Urinary bladder (tissue), 4 donors: Measurements from ENCODE around the gene LYL1. TPM values are rescaled to one million over a fixed set of nuclear protein-coding genes. Genes with fewer than 3 reads are reported as not detected.

ENCODE experiments used
- DNase-seq: peaks from one replicate; pipeline ENCODE4 v3.0.0-alpha.2; 2015; ENCODE audit errors: extremely low spot score
- H3K27ac ChIP-seq: one replicate; pipeline ENCODE4 v1.5.1; 2013; ENCODE audit warnings: low read depth, mild to moderate bottlenecking, moderate library complexity
- H3K36me3 ChIP-seq: one replicate; pipeline ENCODE4 v1.6.1; 2013; ENCODE audit warnings: mild to moderate bottlenecking, moderate library complexity; ENCODE audit not compliant: insufficient read depth
- H3K4me1 ChIP-seq: one replicate; pipeline ENCODE4 v1.6.1; 2013; ENCODE audit warnings: mild to moderate bottlenecking, moderate library complexity; ENCODE audit not compliant: insufficient read depth
- H3K4me3 ChIP-seq: one replicate; pipeline ENCODE4 v1.5.1; 2013; ENCODE audit warnings: low read depth, low read length
- WGBS: extraction: QIAGEN DNeasy Blood & Tissue Kit; methylation state at CpG from one replicate; pipeline ENCODE4 v1.1.7; 2013; 5-methylcytosine and 5-hydroxymethylcytosine counted together
- polyA plus RNA-seq: library from polyadenylated mRNA; stranded (reverse); fragments of 200-250 nt; gene quantifications from one replicate; pipeline ENCODE4 v1.2.3, GENCODE V29; 2013
- total RNA-seq: library from RNA; depleted of rRNA; stranded (reverse); fragments of >200 nt; gene quantifications from one replicate; pipeline ENCODE4 v1.2.3, GENCODE V29; 2014
- donor health status: healthy with polysubstance abuse.
- donor health status: healthy.

Gene LYL1
- total and polyA plus RNA-seq, 2 donors, result 4.8 to 15.7 TPM

DNA sequence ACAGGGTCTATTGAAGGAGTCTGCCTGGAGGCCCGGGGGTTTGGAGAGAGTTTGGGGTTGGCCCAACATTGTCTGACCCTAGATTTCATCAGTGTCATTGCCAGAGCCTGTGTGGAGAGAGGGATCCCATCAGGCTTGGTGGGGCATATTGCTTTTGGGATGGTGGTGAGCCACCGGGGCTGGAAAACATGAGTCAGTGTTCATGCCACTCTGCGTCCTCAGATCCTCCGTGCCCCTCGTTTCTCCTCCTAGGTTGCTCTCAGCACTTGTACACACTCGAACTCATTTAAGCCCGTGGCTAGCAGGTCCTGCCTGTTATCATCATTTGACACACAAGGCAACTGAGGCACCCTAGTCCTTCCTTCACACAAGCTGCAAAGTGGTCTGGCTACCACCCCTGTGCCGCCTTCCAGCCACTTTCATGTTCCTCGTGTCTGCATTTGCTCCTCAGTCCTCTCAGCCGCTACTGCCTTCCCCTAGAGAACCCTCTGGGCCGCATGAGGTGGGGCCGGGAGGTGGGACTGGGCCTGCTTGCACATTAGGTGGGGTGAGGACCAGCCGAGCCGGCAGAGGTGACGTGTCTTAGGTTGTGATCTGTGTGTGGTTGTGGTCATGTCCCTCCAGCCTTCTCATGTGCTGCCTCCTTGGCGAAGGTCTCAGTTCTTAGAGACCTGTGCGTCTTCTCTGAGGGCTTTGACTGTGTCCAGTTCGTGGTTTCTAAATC lies 19.1 kb upstream of the LYL1 start:
- 82% methylated on average over 18 of the region's 18 CpGs for WGBS
- Histone ChIP-seq H3K4me3 (no peak overlapping the region), H3K36me3 (no peaks in the 10 kb centered on the region), H3K27ac (no peak overlapping the region), H3K4me1 (peaks cover 4% of the 10 kb centered on the region)
- DNase-seq, result no peak

DNA sequence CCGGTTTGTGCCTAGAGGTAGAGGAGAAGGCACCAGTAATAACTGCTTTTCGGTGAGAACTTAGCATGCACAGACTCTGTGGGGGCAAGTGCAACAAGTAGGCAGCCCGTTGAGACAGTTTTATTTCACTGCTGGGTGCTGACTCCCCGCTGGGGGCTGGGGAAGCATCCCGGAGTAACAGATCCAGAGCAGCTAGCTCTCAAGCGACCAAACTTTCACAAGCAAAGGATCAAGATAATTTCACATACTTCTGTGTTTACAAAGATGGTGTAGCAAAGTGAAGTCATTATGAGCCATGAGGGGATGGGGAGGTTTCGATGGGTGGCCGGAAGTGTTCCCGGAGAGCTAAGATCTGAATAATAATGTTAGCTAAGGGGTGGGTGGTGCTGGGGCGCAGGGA lies 18.2 kb upstream of the LYL1 start:
- H3K4me3 ChIP-seq, result no peak overlapping the region
- WGBS, result 69% methylated on average over 10 of the region's 10 CpGs
- no peak for DNase-seq
- H3K4me1 ChIP-seq, result peaks cover 4% of the 10 kb centered on the region
- H3K27ac ChIP-seq, result no peak overlapping the region
- no peaks in the 10 kb centered on the region for H3K36me3 ChIP-seq

GRCh38 chr19:13120031-13120430 lies 17.4 kb upstream of the LYL1 start:
- H3K4me1 ChIP-seq, result peaks cover 4% of the 10 kb centered on the region

DNA sequence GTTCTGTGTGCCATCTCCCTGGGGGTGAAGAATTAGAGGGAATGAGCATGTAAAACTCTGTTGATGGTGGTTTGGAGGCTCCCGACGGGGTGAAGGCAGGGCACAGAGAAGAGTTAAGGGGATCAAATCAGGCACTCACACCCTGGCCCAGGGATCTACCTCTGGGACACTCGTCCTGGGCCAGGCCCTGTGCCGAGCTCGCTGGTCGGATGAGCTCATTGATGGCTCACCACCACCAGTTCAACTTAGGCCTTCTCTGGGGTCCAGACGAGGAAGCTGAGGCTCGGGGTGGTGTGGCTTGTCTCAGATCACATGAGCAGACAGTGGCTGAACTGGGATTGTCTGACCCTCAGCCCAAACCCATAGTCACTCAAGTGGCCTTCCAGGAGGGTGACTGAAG lies 17.0 kb upstream of the LYL1 start:
- no peak for DNase-seq
- H3K4me3 ChIP-seq, result no peak overlapping the region
- H3K27ac ChIP-seq, result no peak overlapping the region
- 63% methylated on average over 8 of the region's 8 CpGs for WGBS
- H3K4me1 ChIP-seq, result peaks cover 4% of the 10 kb centered on the region
- no peaks in the 10 kb centered on the region for H3K36me3 ChIP-seq

More at GRCh38 chr19:13120031-13120430, 17.4 kb upstream of the LYL1 start:
- H3K36me3 ChIP-seq, result no peaks in the 10 kb centered on the region
- no peak overlapping the region for H3K27ac ChIP-seq
- no peak overlapping the region for H3K4me3 ChIP-seq
- no peak for DNase-seq
- WGBS, result 76% methylated on average over 9 of the region's 9 CpGs

DNA sequence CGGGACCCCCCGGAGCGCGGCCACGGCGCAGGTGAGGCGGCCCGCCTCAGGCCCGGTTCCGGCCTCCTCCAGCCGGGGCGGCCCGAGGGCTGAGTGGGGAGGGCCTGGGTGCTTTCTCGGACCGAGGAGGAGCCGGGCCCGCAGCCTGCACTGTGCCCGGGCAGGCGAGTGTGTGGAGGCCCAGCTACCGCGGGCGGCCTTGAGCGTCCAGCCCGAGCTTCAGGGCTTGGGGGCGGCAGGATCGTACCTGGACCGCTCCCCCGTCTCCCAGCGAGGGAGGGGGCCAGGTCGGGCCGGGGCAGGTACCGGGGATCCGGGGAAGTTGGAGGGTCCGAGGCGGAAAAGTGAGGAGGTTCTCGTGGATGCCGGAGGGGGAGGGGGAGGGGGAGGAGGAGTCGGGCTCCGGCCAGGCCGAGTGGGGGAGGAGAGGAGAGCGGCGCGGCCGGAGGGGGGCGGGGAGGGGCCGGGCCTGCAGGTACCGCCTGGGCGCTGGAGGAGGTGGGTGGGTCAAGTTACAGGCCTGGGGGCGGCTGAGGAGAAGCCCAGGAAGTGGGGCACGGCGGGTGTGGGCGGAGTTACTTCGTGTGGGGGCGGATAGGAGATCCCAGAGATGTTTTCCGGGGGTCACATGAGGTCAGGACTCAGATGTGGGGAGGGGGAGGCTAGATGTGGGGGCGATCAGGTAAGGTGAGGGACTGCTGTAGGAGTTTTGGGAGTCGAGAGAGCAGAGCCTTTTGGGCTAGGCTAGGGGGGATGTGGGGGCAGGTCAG lies 16.0 kb upstream of the LYL1 start:
- no peaks in the 10 kb centered on the region for H3K36me3 ChIP-seq
- WGBS, result under 1% methylated on average over 57 of the region's 57 CpGs
- H3K4me1 ChIP-seq, result peaks cover 4% of the 10 kb centered on the region
- no peak overlapping the region for H3K27ac ChIP-seq
- peak overlapping the region; percentile 99 for H3K4me3 ChIP-seq
- DNase-seq, result no peak

DNA sequence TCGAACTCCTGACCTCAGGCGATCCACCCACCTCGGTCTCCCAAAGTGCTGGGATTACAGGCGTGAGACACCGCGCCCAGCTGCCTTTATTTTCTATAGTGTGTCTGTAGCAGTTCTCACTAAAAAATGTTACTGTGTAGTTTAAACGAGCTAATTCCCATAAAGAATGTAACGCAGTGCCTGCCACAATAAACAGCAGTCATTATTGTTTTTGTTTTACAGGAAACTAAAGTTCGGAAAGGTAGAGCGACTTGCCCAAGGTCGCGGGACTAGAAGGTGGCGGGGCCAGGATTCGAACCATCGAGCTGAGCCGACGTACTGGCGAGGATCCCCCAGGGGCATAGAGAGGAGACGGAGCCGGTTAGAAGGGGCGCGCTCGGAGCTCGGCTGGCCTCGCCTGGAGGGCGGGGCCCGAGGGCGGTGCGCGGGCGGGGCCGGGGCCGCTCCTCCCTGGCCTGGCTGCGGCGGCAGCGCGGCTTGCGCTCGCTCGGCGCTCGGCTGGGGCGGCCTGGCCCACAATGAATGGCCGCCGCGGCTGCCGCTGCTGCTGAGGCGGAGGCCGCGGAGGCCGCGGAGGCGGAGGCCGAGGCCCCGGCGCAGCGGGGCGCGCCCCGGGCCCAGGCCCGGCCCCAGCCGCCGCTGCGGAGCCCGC lies 15.2 kb upstream of the LYL1 start, which contains the start of gene NACC1:
TSS of gene NACC1 (plus strand) at position 493 of the 652 bp plus-strand sequence. CDS start 16,944 bp downstream, outside the sequence.
- H3K4me1 ChIP-seq, result peaks cover 4% of the 10 kb centered on the region
- 3% methylated on average over 65 of the region's 65 CpGs for WGBS
- peak within 1 kb of the TSS; percentile 99 for H3K4me3 ChIP-seq
- H3K27ac ChIP-seq, result no peak within 1 kb of the TSS
- H3K36me3 ChIP-seq, result no peaks in the 10 kb centered on the region
- DNase-seq, result peak; percentile 60

- Histone ChIP-seq H3K4me3 (peak overlapping the region; percentile 79), H3K36me3 (no peaks in the 10 kb centered on the region), H3K27ac (no peak overlapping the region), H3K4me1 (peaks cover 4% of the 10 kb centered on the region)
- 7% methylated on average over 20 of the region's 20 CpGs for WGBS
- no peak for DNase-seq
These were observed 14.6 kb upstream of the LYL1 start for GRCh38 chr19:13117176-13117771.

- under 1% methylated on average over 51 of the region's 51 CpGs for WGBS
- H3K4me1 ChIP-seq, result peaks cover 4% of the 10 kb centered on the region
- DNase-seq, result peak; percentile 89
- peak within 1 kb of the TSS; percentile 79 for H3K4me3 ChIP-seq
- H3K36me3 ChIP-seq, result no peaks in the 10 kb centered on the region
- peak within 1 kb of the TSS; percentile 33 for H3K27ac ChIP-seq
These were observed 13.9 kb upstream of the LYL1 start, which contains the start of gene TRMT1 for GRCh38 chr19:13116282-13117175. Gene TRMT1 (minus strand): TSS chr19:13116740. CDS start chr19:13116399, 341 bp downstream.

DNA sequence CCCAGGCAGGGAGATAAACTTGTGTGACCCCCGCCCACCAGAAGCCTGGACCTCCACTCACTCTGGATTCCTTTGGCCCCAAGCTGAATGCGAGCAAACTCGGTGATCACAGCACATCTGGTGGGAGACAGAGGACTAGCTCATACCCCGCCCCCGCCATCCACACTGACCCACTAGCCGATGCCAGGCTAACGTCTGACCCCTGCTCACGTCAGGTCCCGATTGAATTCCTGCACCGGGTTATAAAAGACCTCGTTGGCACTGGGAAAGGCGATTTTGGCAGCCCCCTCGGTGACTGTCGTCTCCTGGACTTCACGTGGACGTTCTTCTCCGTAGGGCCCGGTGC lies 13.3 kb upstream of the LYL1 start:
- peaks cover 4% of the 10 kb centered on the region for H3K4me1 ChIP-seq
- WGBS, result 2% methylated on average over 18 of the region's 18 CpGs

GRCh38 chr19:13112555-13112954 lies 9.9 kb upstream of the LYL1 start:
- no peaks in the 10 kb centered on the region for H3K36me3 ChIP-seq
- 94% methylated on average over 10 of the region's 10 CpGs for WGBS

More for the DNA sequence above, 13.3 kb upstream of the LYL1 start:
- no peak for DNase-seq
- Histone ChIP-seq H3K27ac (no peak overlapping the region), H3K36me3 (no peaks in the 10 kb centered on the region), H3K4me3 (peak overlapping the region; percentile 79)

GRCh38 chr19:13110099-13110610 lies 7.5 kb upstream of the LYL1 start:
- no peak overlapping the region for H3K27ac ChIP-seq
- H3K36me3 ChIP-seq, result peaks cover 2% of the 10 kb centered on the region
- no peak for DNase-seq
- H3K4me1 ChIP-seq, result no peaks in the 10 kb centered on the region
- WGBS, result 90% methylated on average over 15 of the region's 15 CpGs
- H3K4me3 ChIP-seq, result no peak overlapping the region

More at GRCh38 chr19:13112555-13112954, 9.9 kb upstream of the LYL1 start:
- no peak overlapping the region for H3K4me3 ChIP-seq
- no peak overlapping the region for H3K27ac ChIP-seq
- peaks cover 1% of the 10 kb centered on the region for H3K4me1 ChIP-seq
- DNase-seq, result no peak

DNA sequence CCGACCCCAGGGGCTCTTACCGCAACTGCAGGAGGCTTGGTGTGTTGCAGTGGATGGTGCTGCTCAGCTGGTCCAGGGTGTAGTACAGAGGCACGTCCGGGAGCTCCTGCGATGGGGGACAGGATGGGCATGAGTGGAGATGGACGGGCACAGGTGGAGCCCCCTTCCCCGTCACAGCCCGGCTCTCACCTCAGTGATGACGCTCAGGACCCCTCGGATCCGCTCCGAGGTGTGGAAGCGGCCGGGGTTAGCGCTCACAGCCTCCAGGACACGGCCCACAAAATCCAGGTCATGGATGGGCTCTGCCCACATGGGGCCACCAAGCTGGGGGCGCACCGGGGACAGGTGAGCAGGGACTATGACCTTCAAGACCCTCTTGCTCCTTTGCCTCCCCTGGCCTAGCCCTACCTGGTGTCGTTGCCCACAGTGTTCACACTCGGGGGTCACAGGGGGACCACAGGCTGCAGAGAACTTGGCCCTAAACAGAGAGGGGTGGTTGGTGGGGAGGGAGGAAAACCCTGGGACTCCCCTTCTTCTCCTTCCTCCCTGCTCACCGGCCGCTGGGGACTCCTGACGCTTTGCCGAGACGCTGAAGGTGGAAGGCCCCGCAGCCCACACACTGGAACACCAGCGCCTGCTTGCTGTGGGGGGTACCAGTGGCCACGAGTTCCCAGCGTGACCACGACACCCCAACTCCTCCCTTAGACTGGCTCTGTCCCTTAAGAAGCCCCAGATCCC lies 6.9 kb upstream of the LYL1 start:
- Histone ChIP-seq H3K36me3 (peaks cover 2% of the 10 kb centered on the region), H3K4me3 (no peak overlapping the region), H3K27ac (no peak overlapping the region), H3K4me1 (no peaks in the 10 kb centered on the region)
- WGBS, result 95% methylated on average over 30 of the region's 30 CpGs
- DNase-seq, result no peak
